Nephron progenitor cell (in vitro differentiated cells): Measurements from ENCODE around the gene SNAP25.

Source experiments
- DNase-seq: peaks from one replicate; pipeline ENCODE4 v3.0.0; 2021
- H3K27ac Mint-ChIP-seq: 2 replicates; pipeline ENCODE4 v1.8.0; 2021; ENCODE audit warnings: mild to moderate bottlenecking, moderate library complexity, mixed read lengths
- H3K27me3 Mint-ChIP-seq: 2 replicates; pipeline ENCODE4 v1.8.0; 2021; ENCODE audit warnings: mild to moderate bottlenecking, low read depth, mixed read lengths; ENCODE audit not compliant: poor library complexity
- H3K36me3 Mint-ChIP-seq: 2 replicates; pipeline ENCODE4 v1.8.0; 2021; ENCODE audit warnings: low read depth, mixed read lengths
- H3K4me1 Mint-ChIP-seq: 2 replicates; pipeline ENCODE4 v1.8.0; 2021; ENCODE audit warnings: mixed read lengths
- H3K4me3 Mint-ChIP-seq: 2 replicates; pipeline ENCODE4 v1.8.0; 2021; ENCODE audit warnings: mild to moderate bottlenecking, moderate library complexity, mixed read lengths
- H3K9me3 Mint-ChIP-seq: 2 replicates; pipeline ENCODE4 v1.8.0; 2021; ENCODE audit warnings: mild to moderate bottlenecking, moderate library complexity, mixed read lengths
- TF ChIP-seq, protein P1 (sequence below): fragments of 200-600 bp; sonication (generic); IDR thresholded peaks from 2 replicates; pipeline ENCODE4 v1.5.0; 2021; ENCODE audit warnings: antibody characterized with exemption

Gene SNAP25

DNA sequence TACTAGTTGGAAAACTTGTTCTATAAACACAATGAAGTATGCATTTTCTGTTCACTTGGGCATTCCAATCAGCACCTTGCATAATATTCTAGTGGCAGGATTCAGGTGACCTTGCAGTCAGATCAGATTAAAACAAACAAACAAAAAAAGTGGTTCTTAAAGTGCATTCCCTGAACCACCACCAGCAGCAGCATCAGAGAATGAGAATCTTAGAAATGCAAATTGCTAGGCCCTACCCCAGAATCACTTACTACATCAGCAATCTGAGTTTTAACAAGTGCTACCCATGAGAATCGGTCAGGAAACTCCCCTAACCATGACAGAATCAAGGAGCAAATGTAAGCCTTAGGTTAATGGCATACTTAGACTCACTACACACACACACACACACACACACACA is 41.7 kb downstream of the SNAP25 start:
- Mint-ChIP-seq H3K27ac (no peak overlapping the region), H3K36me3 (no peaks in the 10 kb centered on the region), H3K4me1 (peaks cover 12% of the 10 kb centered on the region), H3K27me3 (peaks cover 1% of the 10 kb centered on the region), H3K9me3 (no peaks in the 10 kb centered on the region), H3K4me3 (no peak overlapping the region)
- TF ChIP-seq, protein P1, sequence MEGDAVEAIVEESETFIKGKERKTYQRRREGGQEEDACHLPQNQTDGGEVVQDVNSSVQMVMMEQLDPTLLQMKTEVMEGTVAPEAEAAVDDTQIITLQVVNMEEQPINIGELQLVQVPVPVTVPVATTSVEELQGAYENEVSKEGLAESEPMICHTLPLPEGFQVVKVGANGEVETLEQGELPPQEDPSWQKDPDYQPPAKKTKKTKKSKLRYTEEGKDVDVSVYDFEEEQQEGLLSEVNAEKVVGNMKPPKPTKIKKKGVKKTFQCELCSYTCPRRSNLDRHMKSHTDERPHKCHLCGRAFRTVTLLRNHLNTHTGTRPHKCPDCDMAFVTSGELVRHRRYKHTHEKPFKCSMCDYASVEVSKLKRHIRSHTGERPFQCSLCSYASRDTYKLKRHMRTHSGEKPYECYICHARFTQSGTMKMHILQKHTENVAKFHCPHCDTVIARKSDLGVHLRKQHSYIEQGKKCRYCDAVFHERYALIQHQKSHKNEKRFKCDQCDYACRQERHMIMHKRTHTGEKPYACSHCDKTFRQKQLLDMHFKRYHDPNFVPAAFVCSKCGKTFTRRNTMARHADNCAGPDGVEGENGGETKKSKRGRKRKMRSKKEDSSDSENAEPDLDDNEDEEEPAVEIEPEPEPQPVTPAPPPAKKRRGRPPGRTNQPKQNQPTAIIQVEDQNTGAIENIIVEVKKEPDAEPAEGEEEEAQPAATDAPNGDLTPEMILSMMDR: no peak
- no peak for DNase-seq

DNA sequence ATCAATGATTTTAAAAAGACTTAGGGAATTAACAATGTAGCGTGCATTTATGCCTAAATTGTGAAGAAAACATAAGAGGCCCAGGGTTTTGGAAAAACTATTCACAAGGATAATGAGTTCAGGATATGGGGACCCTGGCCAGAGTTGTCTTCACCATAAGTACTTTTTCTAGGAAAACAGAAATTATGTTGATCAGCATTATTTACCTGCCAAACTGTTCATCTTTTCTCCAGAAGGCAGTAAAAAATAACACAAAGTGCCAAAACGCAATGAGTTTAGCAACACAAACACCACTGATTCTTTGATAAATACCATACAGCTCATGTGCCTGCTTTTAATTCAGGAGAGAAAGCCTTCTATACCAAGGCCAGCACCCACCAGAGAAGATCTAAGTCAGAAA is 43.1 kb downstream of the SNAP25 start:
- Mint-ChIP-seq H3K4me1 (peaks cover 12% of the 10 kb centered on the region), H3K4me3 (no peak overlapping the region), H3K27me3 (peaks cover 3% of the 10 kb centered on the region), H3K27ac (no peak overlapping the region), H3K9me3 (no peaks in the 10 kb centered on the region), H3K36me3 (no peaks in the 10 kb centered on the region)
- DNase-seq: no peak
- TF ChIP-seq, protein P1: no peak

DNA sequence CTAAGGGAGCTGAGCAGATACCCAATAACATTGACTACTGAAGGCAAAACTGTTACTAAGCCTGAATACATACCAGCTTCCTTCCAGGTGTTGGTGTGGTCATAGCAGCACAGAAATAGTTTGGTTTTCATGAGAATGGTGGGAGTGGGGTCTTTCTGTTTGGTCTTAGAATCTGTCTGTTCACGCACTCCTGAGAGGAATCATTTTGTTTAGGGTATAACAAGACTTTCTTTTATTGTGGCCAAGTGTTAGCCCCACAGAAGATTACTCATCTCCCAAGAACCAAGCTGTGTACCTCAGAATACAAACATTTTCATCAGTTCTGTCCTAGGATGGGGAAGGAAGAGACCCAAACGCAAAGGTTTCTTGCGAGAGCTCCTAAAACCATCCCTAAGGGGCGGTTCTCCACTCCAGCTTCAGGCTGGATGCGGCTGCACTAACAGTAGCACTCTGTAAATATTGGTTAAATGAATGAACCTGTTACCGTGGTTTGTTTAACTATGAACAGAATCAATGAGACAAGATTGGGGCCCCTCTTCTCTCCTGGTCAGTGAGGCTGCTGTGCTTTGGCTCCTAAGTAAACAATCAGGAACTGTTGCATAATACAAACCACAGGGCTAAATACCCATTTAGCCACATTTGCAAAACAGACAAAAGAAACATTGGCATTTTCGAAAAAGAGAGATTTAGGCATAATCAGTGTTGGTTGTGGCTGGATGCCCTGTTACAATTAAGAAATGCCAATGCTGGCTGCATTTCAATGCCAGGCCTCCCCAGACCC is 44.9 kb downstream of the SNAP25 start:
- no peaks in the 10 kb centered on the region for H3K9me3 Mint-ChIP-seq
- no peak overlapping the region for H3K4me3 Mint-ChIP-seq
- H3K4me1 Mint-ChIP-seq: peaks cover 15% of the 10 kb centered on the region
- TF ChIP-seq, protein P1: no peak
- no peak for DNase-seq
- no peak overlapping the region for H3K27ac Mint-ChIP-seq
- H3K36me3 Mint-ChIP-seq: no peaks in the 10 kb centered on the region
- H3K27me3 Mint-ChIP-seq: peaks cover 3% of the 10 kb centered on the region

DNA sequence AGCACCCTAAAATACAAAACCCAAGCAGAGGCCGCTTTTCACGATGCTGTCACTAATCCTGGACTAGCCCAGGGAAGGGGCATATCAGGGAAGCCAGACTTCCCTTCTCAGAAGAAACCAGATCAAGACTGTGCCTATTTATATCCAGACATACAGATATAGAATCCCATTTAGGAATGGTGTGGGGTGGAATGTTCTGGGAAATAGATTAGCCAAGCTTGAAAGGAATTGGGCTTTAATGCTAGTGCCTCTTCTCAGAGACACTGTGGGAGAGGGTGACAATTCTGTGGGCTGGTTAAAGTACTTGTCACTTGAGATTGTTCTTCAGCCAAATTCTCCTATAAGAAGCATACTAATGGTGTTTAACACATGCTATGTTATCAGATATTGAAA is 45.5 kb downstream of the SNAP25 start:
- Mint-ChIP-seq H3K4me3 (no peak overlapping the region), H3K27me3 (peaks cover 3% of the 10 kb centered on the region), H3K9me3 (no peaks in the 10 kb centered on the region), H3K36me3 (no peaks in the 10 kb centered on the region), H3K27ac (no peak overlapping the region), H3K4me1 (peaks cover 17% of the 10 kb centered on the region)
- TF ChIP-seq, protein P1: no peak
- no peak for DNase-seq

DNA sequence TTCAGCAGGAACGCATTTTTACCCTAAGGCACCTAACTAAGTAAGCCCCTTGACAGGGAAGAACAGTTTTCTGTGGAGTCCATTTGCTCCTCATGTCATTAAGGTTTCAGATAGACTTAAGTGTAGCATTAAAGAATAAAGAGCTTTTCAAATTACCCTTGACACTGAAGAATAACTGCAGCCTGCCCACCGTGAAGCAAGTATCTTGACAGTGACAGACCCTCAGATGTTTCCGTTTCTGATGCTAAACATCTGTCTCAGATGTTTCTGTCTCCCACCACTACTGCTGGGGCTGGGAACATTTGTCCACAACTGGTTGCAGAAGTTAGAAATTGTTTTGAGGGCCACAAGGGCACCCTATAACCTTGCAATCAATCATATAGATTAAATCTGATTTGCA is 50.0 kb downstream of the SNAP25 start:
- Mint-ChIP-seq H3K4me3 (no peak overlapping the region), H3K36me3 (no peaks in the 10 kb centered on the region), H3K4me1 (peaks cover 5% of the 10 kb centered on the region), H3K27ac (no peak overlapping the region), H3K9me3 (no peaks in the 10 kb centered on the region), H3K27me3 (peaks cover 3% of the 10 kb centered on the region)
- TF ChIP-seq, protein P1: no peak
- no peak for DNase-seq

DNA sequence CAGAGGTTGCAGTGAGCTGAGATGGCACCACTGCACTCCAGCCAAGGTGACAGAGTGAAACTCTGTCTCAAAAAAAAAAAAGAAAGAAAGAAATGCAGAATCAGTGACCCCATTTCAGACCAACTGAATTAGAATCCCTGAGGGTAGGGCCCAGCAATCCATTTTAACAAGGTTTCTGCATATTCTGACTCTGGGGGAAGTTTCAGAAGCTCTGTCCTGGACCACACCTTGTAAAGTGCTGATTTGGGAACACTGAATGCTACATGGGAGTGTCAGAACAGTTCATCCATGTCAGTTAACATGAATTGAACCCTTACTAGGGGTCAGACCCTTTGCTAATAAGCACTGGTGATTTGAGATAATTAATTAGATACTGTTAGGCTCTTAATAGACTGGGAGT is 52.0 kb downstream of the SNAP25 start:
- H3K36me3 Mint-ChIP-seq: no peaks in the 10 kb centered on the region
- H3K4me1 Mint-ChIP-seq: peaks cover 5% of the 10 kb centered on the region
- H3K27me3 Mint-ChIP-seq: no peaks in the 10 kb centered on the region
- H3K4me3 Mint-ChIP-seq: no peak overlapping the region
- TF ChIP-seq, protein P1: no peak
- H3K27ac Mint-ChIP-seq: no peak overlapping the region
- H3K9me3 Mint-ChIP-seq: no peaks in the 10 kb centered on the region
- DNase-seq: no peak
